Natural killer cell (primary cell): ENCODE data around the gene PPP1R17. TPM values are rescaled to one million over a fixed set of nuclear protein-coding genes. Genes with fewer than 3 reads are reported as not detected.

Experiments
- ATAC-seq, 3 donors: fragments of 150-1000 bp in 2 of 3; fragments of 200-7000 bp in 1 of 3; cut with Tn5 transposase; 1 replicate in 1 of 3; 2 replicates in 2 of 3; pipeline ENCODE4 v1.10.0; 2021; ENCODE audit warnings: mild to moderate bottlenecking in 2 of 3, moderate library complexity in 2 of 3
- DNase-seq, 2 donors: peaks; one replicate each; pipeline versions ENCODE4 v3.0.0 to v3.0.0-alpha.2; 2013 to 2021; ENCODE audit warnings: mixed read lengths in 1 of 2
- H3K27ac ChIP-seq: one replicate; pipeline ENCODE4 v1.5.1; 2013; ENCODE audit warnings: mild to moderate bottlenecking, low read length
- H3K27me3 ChIP-seq: one replicate; pipeline ENCODE4 v1.6.1; 2013; ENCODE audit warnings: low read length; ENCODE audit not compliant: control insufficient read depth, insufficient read depth
- H3K36me3 ChIP-seq: one replicate; pipeline ENCODE4 v1.6.1; 2013; ENCODE audit warnings: low read length; ENCODE audit not compliant: control insufficient read depth, insufficient read depth
- H3K4me1 ChIP-seq: one replicate; pipeline ENCODE4 v1.6.1; 2013; ENCODE audit warnings: low read length; ENCODE audit not compliant: control insufficient read depth, insufficient read depth
- H3K4me3 ChIP-seq: one replicate; pipeline ENCODE4 v1.5.1; 2013; ENCODE audit warnings: low read length
- H3K9me3 ChIP-seq: one replicate; pipeline ENCODE4 v1.6.1; 2013; ENCODE audit warnings: low read length; ENCODE audit not compliant: control insufficient read depth, insufficient read depth
- H3K27ac Mint-ChIP-seq, 2 donors: one replicate each; pipeline ENCODE4 v1.8.0; 2022; ENCODE audit warnings: mild to moderate bottlenecking in 2 of 2, mixed read lengths in 2 of 2, moderate library complexity in 1 of 2
- H3K27me3 Mint-ChIP-seq, 2 donors: one replicate each; pipeline ENCODE4 v1.8.0; 2022; ENCODE audit warnings: low read depth in 2 of 2, mixed read lengths in 2 of 2
- H3K36me3 Mint-ChIP-seq: one replicate; pipeline ENCODE4 v1.8.0; 2022; ENCODE audit warnings: mixed read lengths
- H3K4me1 Mint-ChIP-seq, 2 donors: one replicate each; pipeline ENCODE4 v1.8.0; 2022; ENCODE audit warnings: mixed read lengths in 2 of 2
- H3K4me3 Mint-ChIP-seq: one replicate; pipeline ENCODE4 v1.8.0; 2022; ENCODE audit warnings: mild to moderate bottlenecking, moderate library complexity, mixed read lengths
- H3K9me3 Mint-ChIP-seq, 2 donors: one replicate each; pipeline ENCODE4 v1.8.0; 2022; ENCODE audit warnings: mixed read lengths in 2 of 2
- CTCF ChIP-seq: fragments of 200-600 bp; IDR thresholded peaks from one replicate; pipeline ENCODE4 v1.8.0; 2022; ENCODE audit warnings: antibody characterized with exemption
- WGBS: methylation state at CpG from one replicate; pipeline ENCODE4 v1.1.7; 2013; ENCODE audit warnings: missing lambda C conversion rate; ENCODE audit not compliant: insufficient coverage; 5-methylcytosine and 5-hydroxymethylcytosine counted together
- intact Hi-C: fragments of 100-400 bp; cut with micrococcal nuclease; formaldehyde crosslinking; loops from one replicate; pipeline ENCODE4 v1.14.2; 2022
- total RNA-seq, 4 donors: library from RNA; stranded (reverse); fragments of 120-200 nt in 1 of 4; gene quantifications; one replicate each; pipeline versions ENCODE4 v1.2.3 to v1.2.4, GENCODE V29; 2013 to 2022

The PPP1R17 gene
- total RNA-seq, 3 donors from 2014 or later (not counting 1 experiment from before 2014, with no cell fraction given), result not detected

GRCh38 chr7:31692871-31693270 is 5.9 kb downstream of the PPP1R17 start:
- ATAC-seq, result no peak
- Mint-ChIP-seq H3K36me3 (no peaks in the 10 kb centered on the region), H3K27me3 (peaks cover 0 to 3% of the 10 kb centered on the region in 2 donors), H3K27ac (no peak overlapping the region), H3K4me1 (no peaks in the 10 kb centered on the region), H3K9me3 (peaks cover 0 to 4% of the 10 kb centered on the region in 2 donors), H3K4me3 (no peak overlapping the region)
- H3K27me3 ChIP-seq, result no peaks in the 10 kb centered on the region
- 50% methylated on average over 2 of the region's 2 CpGs for WGBS
- DNase-seq, result no peak
- H3K9me3 ChIP-seq, result no peaks in the 10 kb centered on the region
- no peaks in the 10 kb centered on the region for H3K4me1 ChIP-seq
- H3K36me3 ChIP-seq, result no peaks in the 10 kb centered on the region
- H3K4me3 ChIP-seq, result no peak overlapping the region
- H3K27ac ChIP-seq, result no peak overlapping the region
- no peak for TF ChIP-seq CTCF
- intact Hi-C loops, result no loop called here

- H3K27ac Mint-ChIP-seq, result no peak overlapping the region
- Histone ChIP-seq H3K4me1 (no peaks in the 10 kb centered on the region), H3K36me3 (no peaks in the 10 kb centered on the region), H3K9me3 (no peaks in the 10 kb centered on the region), H3K27ac (no peak overlapping the region), H3K4me3 (no peak overlapping the region), H3K27me3 (no peaks in the 10 kb centered on the region)
- TF ChIP-seq CTCF, result no peak
- H3K9me3 Mint-ChIP-seq, result peaks cover 0 to 4% of the 10 kb centered on the region in 2 donors
- no peaks in the 10 kb centered on the region for H3K4me1 Mint-ChIP-seq
- intact Hi-C loops, result no loop called here
- peaks cover 0 to 6% of the 10 kb centered on the region in 2 donors for H3K27me3 Mint-ChIP-seq
- H3K36me3 Mint-ChIP-seq, result no peaks in the 10 kb centered on the region
- ATAC-seq, result no peak
- no peak for DNase-seq
- 74% methylated on average over 6 of the region's 6 CpGs for WGBS
- no peak overlapping the region for H3K4me3 Mint-ChIP-seq
Observed at GRCh38 chr7:31695859-31696614, 9.0 kb downstream of the PPP1R17 start.

- H3K4me1 Mint-ChIP-seq, result no peaks in the 10 kb centered on the region
- Histone ChIP-seq H3K4me1 (no peaks in the 10 kb centered on the region), H3K36me3 (no peaks in the 10 kb centered on the region), H3K9me3 (no peaks in the 10 kb centered on the region), H3K27ac (no peak overlapping the region), H3K4me3 (no peak overlapping the region), H3K27me3 (no peaks in the 10 kb centered on the region)
- H3K36me3 Mint-ChIP-seq, result no peaks in the 10 kb centered on the region
- ATAC-seq, result no peak
- TF ChIP-seq CTCF, result no peak
- H3K27ac Mint-ChIP-seq, result no peak overlapping the region
- no peak overlapping the region for H3K4me3 Mint-ChIP-seq
- H3K9me3 Mint-ChIP-seq, result peaks cover 0 to 4% of the 10 kb centered on the region in 2 donors
- WGBS, result 13% methylated on average over 2 of the region's 2 CpGs
- intact Hi-C loops, result no loop called here
- DNase-seq, result no peak
- H3K27me3 Mint-ChIP-seq, result peaks cover 0 to 3% of the 10 kb centered on the region in 2 donors
Observed at GRCh38 chr7:31699050-31699449, 12.0 kb downstream of the PPP1R17 start.

GRCh38 chr7:31702354-31702753 is 15.3 kb downstream of the PPP1R17 start:
- Histone ChIP-seq H3K4me3 (no peak overlapping the region), H3K27me3 (no peaks in the 10 kb centered on the region), H3K36me3 (no peaks in the 10 kb centered on the region), H3K27ac (no peak overlapping the region), H3K9me3 (no peaks in the 10 kb centered on the region), H3K4me1 (no peaks in the 10 kb centered on the region)
- TF ChIP-seq CTCF, result no peak
- no peak overlapping the region for H3K4me3 Mint-ChIP-seq
- no peaks in the 10 kb centered on the region for H3K4me1 Mint-ChIP-seq
- no peak for ATAC-seq
- 84% methylated on average over 2 of the region's 3 CpGs for WGBS
- no peaks in the 10 kb centered on the region for H3K9me3 Mint-ChIP-seq
- peaks cover 0 to 3% of the 10 kb centered on the region in 2 donors for H3K27me3 Mint-ChIP-seq
- no peak overlapping the region for H3K27ac Mint-ChIP-seq
- no peaks in the 10 kb centered on the region for H3K36me3 Mint-ChIP-seq
- intact Hi-C loops, result no loop called here
- DNase-seq, result no peak
